Measurements from ENCODE around the gene ENTPD1. TPM values are rescaled to one million over a fixed set of nuclear protein-coding genes. Genes with fewer than 3 reads are reported as not detected.

ENTPD1 gene
- total and polyA plus RNA-seq, 10 of the 15 experiments (the other 5 are each of a cell fraction or from before 2014, with no cell fraction given): 110 to 413 (median 161) TPM

GRCh38 chr10:95755511-95756004, 405 bp upstream of the ENTPD1 start (continued):
- TF ChIP-seq DPF2 (IDR thresholded peaks at IDR 0.05): no peak
- no peak; the same call in 1 of the 2 replicates for TF ChIP-seq ATF2 (IDR thresholded peaks at IDR 0.05; ENCODE audit: low read length)
- TF ChIP-seq MXI1 (IDR thresholded peaks at IDR 0.05; ENCODE audit: low read depth, low read length): peak; percentile 73; the same call in 1 of the 2 replicates
- no peak for TF ChIP-seq JUNB (IDR thresholded peaks at IDR 0.05)
- TF ChIP-seq CBX3 (IDR thresholded peaks at IDR 0.05; ENCODE audit: borderline replicate concordance, low read depth): no peak
- TF ChIP-seq TBL1XR1 (IDR thresholded peaks at IDR 0.05; ENCODE audit: low read depth, low read length): peak; percentile 59; the same call in 1 of the 2 replicates
- TF ChIP-seq IKZF2 (IDR thresholded peaks at IDR 0.05): peak; percentile 18 to 70; a peak in 2 of 4 replicates
- TF ChIP-seq PAX8 (IDR thresholded peaks at IDR 0.05): no peak
- TF ChIP-seq ATF3 (IDR thresholded peaks at IDR 0.05; ENCODE audit: borderline replicate concordance, extremely low read depth, low read depth, low read length): no peak
- no peak for TF ChIP-seq HDAC6 (IDR thresholded peaks at IDR 0.05; ENCODE audit: unreplicated experiment)
- peak; percentile 56 for TF ChIP-seq RUNX3 (IDR thresholded peaks at IDR 0.05; ENCODE audit: low read length)
- TF ChIP-seq ESRRA (IDR thresholded peaks at IDR 0.05; ENCODE audit: low read length): no peak
- TF ChIP-seq MEF2A (IDR thresholded peaks at IDR 0.05; ENCODE audit: insufficient read depth, low read depth, low read length): no peak
- no peak for TF ChIP-seq E2F8 (IDR thresholded peaks at IDR 0.05; ENCODE audit: low read depth, partially characterized antibody)
- no peak for TF ChIP-seq SMAD5 (IDR thresholded peaks at IDR 0.05; ENCODE audit: low read depth)
- TF ChIP-seq CHD4 (IDR thresholded peaks at IDR 0.05): no peak
- no peak for TF ChIP-seq SUZ12 (IDR thresholded peaks at IDR 0.05; ENCODE audit: unreplicated experiment)
- peak; percentile 99 for TF ChIP-seq MLLT1 (IDR thresholded peaks at IDR 0.05)
- 0 out of 2 replicates have a peak, but pooled peaks have one; percentile 43 for TF ChIP-seq NFIC (IDR thresholded peaks at IDR 0.05; ENCODE audit: low read depth, low read length)
- TF ChIP-seq HCFC1 (IDR thresholded peaks at IDR 0.05; ENCODE audit: low read length): no peak
- peak; percentile 97 for TF ChIP-seq RAD51 (IDR thresholded peaks at IDR 0.05)
- TF ChIP-seq BMI1 (IDR thresholded peaks at IDR 0.05; ENCODE audit: borderline replicate concordance): no peak
- peak; percentile 91 for TF ChIP-seq CREB1 (IDR thresholded peaks at IDR 0.05; ENCODE audit: low read depth)
- TF ChIP-seq ATF7 (IDR thresholded peaks at IDR 0.05; ENCODE audit: low read depth): no peak; the same call in 1 of the 2 replicates
- no peak for TF ChIP-seq GABPA (IDR thresholded peaks at IDR 0.05; ENCODE audit: low read depth)
- TF ChIP-seq RELA (IDR thresholded peaks at IDR 0.05; ENCODE audit: borderline replicate concordance, partially characterized antibody): no peak
